ENCODE measurements around the gene GRID2IP.

GRID2IP gene

GRCh38 chr7:6513541-6513940 is 37.7 kb downstream of the GRID2IP start:
- DNase-seq = no peak

GRCh38 chr7:6512892-6513291 is 38.4 kb downstream of the GRID2IP start:
- no peak for DNase-seq

GRCh38 chr7:6510476-6511133 is 40.7 kb downstream of the GRID2IP start:
- DNase-seq = no peak

- DNase-seq = no peak
Measured at GRCh38 chr7:6508950-6509349, 42.3 kb downstream of the GRID2IP start.

GRCh38 chr7:6508539-6508938 is 42.7 kb downstream of the GRID2IP start:
- DNase-seq = no peak

GRCh38 chr7:6507906-6508305 is 43.4 kb downstream of the GRID2IP start:
- no peak for DNase-seq

GRCh38 chr7:6505685-6506559 is 45.3 kb downstream of the GRID2IP start:
- DNase-seq = no peak

GRCh38 chr7:6504996-6505395 is 46.3 kb downstream of the GRID2IP start:
- DNase-seq = no peak

GRCh38 chr7:6502886-6503285 is 48.4 kb downstream of the GRID2IP start:
- no peak for DNase-seq

- DNase-seq = no peak
Measured at GRCh38 chr7:6501586-6502564, 49.4 kb downstream of the GRID2IP start.

- no peak for DNase-seq
Measured at GRCh38 chr7:6500691-6501090, 50.6 kb downstream of the GRID2IP start.

GRCh38 chr7:6497994-6498393 is 53.3 kb downstream of the GRID2IP start:
- DNase-seq = no peak

- no peak for DNase-seq
Measured at GRCh38 chr7:6497637-6497905, 53.7 kb downstream of the GRID2IP start.

- DNase-seq = no peak
Measured at GRCh38 chr7:6496842-6497636, 54.2 kb downstream of the GRID2IP start.

- no peak for DNase-seq
Measured at GRCh38 chr7:6495597-6496262, 55.5 kb downstream of the GRID2IP start.

- DNase-seq = no peak
Measured at GRCh38 chr7:6494365-6494764, 56.9 kb downstream of the GRID2IP start.

GRCh38 chr7:6491194-6491593 is 60.1 kb downstream of the GRID2IP start:
- no peak for DNase-seq

- DNase-seq = no peak
Measured at GRCh38 chr7:6489612-6490011, 61.6 kb downstream of the GRID2IP start.

- DNase-seq = no peak
Measured at GRCh38 chr7:6487184-6487545, 64.1 kb downstream of the GRID2IP start.

- no peak for DNase-seq
Measured at GRCh38 chr7:6486438-6487183, 64.7 kb downstream of the GRID2IP start.

- no peak for DNase-seq
Measured at GRCh38 chr7:6482743-6483119, 68.5 kb downstream of the GRID2IP start.

All from T1000 (cell line).